Mesenchymal stem cell (in vitro differentiated cells and primary cell): Measurements from ENCODE around the gene EOGT.
A peak's percentile ranks its signal among the peaks of the same experiment; 100 is the strongest.

ENCODE experiments used
- DNase-seq: peaks from one replicate; pipeline ENCODE4 v3.0.0-alpha.2; 2013
- H2AFZ ChIP-seq: one replicate; pipeline ENCODE4 v1.6.1; 2013; ENCODE audit warnings: low read depth, mild to moderate bottlenecking, control low read depth, inconsistent platforms, low read length, moderate library complexity
- H2AK5ac ChIP-seq: 2 replicates; pipeline ENCODE4 v1.6.1; 2013; ENCODE audit warnings: low read length, moderate library complexity, mild to moderate bottlenecking, inconsistent platforms; ENCODE audit not compliant: severe bottlenecking
- H2BK120ac ChIP-seq: one replicate; pipeline ENCODE4 v1.6.1; 2013; ENCODE audit warnings: low read depth, mild to moderate bottlenecking, inconsistent platforms, low read length, moderate library complexity
- H2BK12ac ChIP-seq, 2 experiments: one replicate each; pipeline ENCODE4 v1.6.1; 2013; ENCODE audit warnings: inconsistent platforms in 2 of 2, low read length in 2 of 2, mild to moderate bottlenecking in 2 of 2, moderate library complexity in 2 of 2, control low read depth in 1 of 2
- H2BK15ac ChIP-seq: one replicate; pipeline ENCODE4 v1.6.1; 2013; ENCODE audit warnings: mild to moderate bottlenecking, low read depth, inconsistent platforms; ENCODE audit not compliant: poor library complexity, severe bottlenecking
- H2BK5ac ChIP-seq: 2 replicates; pipeline ENCODE4 v1.6.1; 2013; ENCODE audit warnings: low read depth, mild to moderate bottlenecking, low read length, control low read depth, inconsistent platforms; ENCODE audit not compliant: poor library complexity, severe bottlenecking
- H3K14ac ChIP-seq, 2 experiments: one replicate each; pipeline ENCODE4 v1.6.1; 2013; ENCODE audit warnings: inconsistent platforms in 2 of 2, low read length in 2 of 2, control low read depth in 1 of 2, mild to moderate bottlenecking in 1 of 2, moderate library complexity in 1 of 2
- H3K18ac ChIP-seq, 2 experiments: one replicate each; pipeline ENCODE4 v1.6.1; 2013; ENCODE audit warnings: inconsistent platforms in 2 of 2, low read length in 2 of 2, control low read depth in 1 of 2, low read depth in 1 of 2, mild to moderate bottlenecking in 1 of 2
- H3K23ac ChIP-seq, 2 experiments: one replicate each; pipeline ENCODE4 v1.6.1; 2013; ENCODE audit warnings: inconsistent platforms in 2 of 2, low read length in 2 of 2, mild to moderate bottlenecking in 2 of 2, moderate library complexity in 2 of 2, control low read depth in 1 of 2
- H3K27ac ChIP-seq: 2 replicates; pipeline ENCODE4 v1.5.1; 2013; ENCODE audit warnings: mild to moderate bottlenecking, moderate library complexity, low read length, control low read depth, inconsistent platforms; ENCODE audit not compliant: poor library complexity, severe bottlenecking
- H3K27me3 ChIP-seq, 2 experiments: 2 replicates each; pipeline versions ENCODE4 v1.6.1 to v1.7.0; 2013; ENCODE audit warnings: low read length in 2 of 2, mild to moderate bottlenecking in 2 of 2, moderate library complexity in 2 of 2, control low read depth in 1 of 2, inconsistent platforms in 1 of 2; ENCODE audit not compliant: control insufficient read depth in 1 of 2, insufficient read depth in 1 of 2
- H3K36me3 ChIP-seq, 2 experiments: 2 replicates each; pipeline versions ENCODE4 v1.6.1 to v1.7.0; 2013; ENCODE audit warnings: low read length in 2 of 2, control low read depth in 1 of 2, inconsistent platforms in 1 of 2, low read depth in 1 of 2, mild to moderate bottlenecking in 1 of 2; ENCODE audit not compliant: insufficient read depth in 2 of 2, control insufficient read depth in 1 of 2
- H3K4ac ChIP-seq, 2 experiments: one replicate each; pipeline ENCODE4 v1.6.1; 2013; ENCODE audit warnings: inconsistent platforms in 2 of 2, low read length in 2 of 2, mild to moderate bottlenecking in 2 of 2, moderate library complexity in 2 of 2, control low read depth in 1 of 2, low read depth in 1 of 2
- H3K4me1 ChIP-seq: 2 replicates; pipeline ENCODE4 v1.6.1; 2013; ENCODE audit warnings: low read depth, low read length, control low read depth; ENCODE audit not compliant: control insufficient read depth, insufficient read depth
- H3K4me2 ChIP-seq: 2 replicates; pipeline ENCODE4 v1.6.1; 2013; ENCODE audit warnings: low read length, mild to moderate bottlenecking, inconsistent platforms; ENCODE audit not compliant: poor library complexity, severe bottlenecking
- H3K4me3 ChIP-seq, 2 experiments: 2 replicates each; pipeline versions ENCODE4 v1.5.1 to v1.7.0; 2013; ENCODE audit warnings: low read length in 2 of 2, mild to moderate bottlenecking in 2 of 2, control low read depth in 1 of 2, low read depth in 1 of 2; ENCODE audit not compliant: insufficient read depth in 1 of 2
- H3K79me1 ChIP-seq: replicated peaks from 2 replicates; pipeline ENCODE4 v1.6.1; 2013; ENCODE audit warnings: mild to moderate bottlenecking, control low read depth, low read length, inconsistent platforms; ENCODE audit not compliant: poor library complexity, severe bottlenecking
- H3K9ac ChIP-seq: 2 replicates; pipeline ENCODE4 v1.7.0; 2013; ENCODE audit warnings: mild to moderate bottlenecking, low read length, moderate library complexity
- H3K9me3 ChIP-seq: 2 replicates; pipeline ENCODE4 v1.7.0; 2013; ENCODE audit warnings: mild to moderate bottlenecking, low read length; ENCODE audit not compliant: control insufficient read depth
- H4K8ac ChIP-seq: one replicate; pipeline ENCODE4 v1.6.1; 2013; ENCODE audit warnings: inconsistent platforms, mild to moderate bottlenecking, low read length, moderate library complexity
- H4K91ac ChIP-seq: one replicate; pipeline ENCODE4 v1.6.1; 2013; ENCODE audit warnings: mild to moderate bottlenecking, low read length, inconsistent platforms
- WGBS: methylation state at CpG from one replicate; pipeline ENCODE4 v1.1.7; 2013; ENCODE audit warnings: mixed read lengths; 5-methylcytosine and 5-hydroxymethylcytosine counted together

Gene EOGT

GRCh38 chr3:69014022-69014580 lies 617 bp upstream of the EOGT start:
- H3K79me1 ChIP-seq, result peaks cover 6% of the 10 kb centered on the region
- H2BK12ac ChIP-seq, result peak overlapping the region; percentile 7 to 75
- no peak overlapping the region for H2AK5ac ChIP-seq
- H2BK120ac ChIP-seq, result no peak overlapping the region
- WGBS, result 11% methylated on average over 7 of the region's 11 CpGs
- peak overlapping the region; percentile 94 for H3K27ac ChIP-seq
- peak overlapping the region; percentile 99 for H2AFZ ChIP-seq
- H3K4me1 ChIP-seq, result peaks cover 12% of the 10 kb centered on the region
- peak overlapping the region; percentile 29 for H4K8ac ChIP-seq
- H3K9ac ChIP-seq, result peak overlapping the region; percentile 94
- H3K27me3 ChIP-seq, result no peaks in the 10 kb centered on the region
- no peak overlapping the region for H3K4ac ChIP-seq
- DNase-seq, result no peak
- no peak overlapping the region for H2BK15ac ChIP-seq
- H3K18ac ChIP-seq, result peak overlapping the region in 1 of 2 experiments; percentile 98
- peak overlapping the region in 1 of 2 experiments; percentile 78 for H3K14ac ChIP-seq
- H3K4me2 ChIP-seq, result peak overlapping the region; percentile 97
- no peaks in the 10 kb centered on the region for H3K9me3 ChIP-seq
- no peak overlapping the region for H4K91ac ChIP-seq
- peak overlapping the region; percentile 82 for H3K4me3 ChIP-seq
- no peak overlapping the region for H3K23ac ChIP-seq
- peak overlapping the region; percentile 33 for H2BK5ac ChIP-seq
- H3K36me3 ChIP-seq, result peaks cover 0 to 52% of the 10 kb centered on the region in 2 experiments

GRCh38 chr3:69012800-69013252 lies 658 bp downstream of the EOGT start:
- H3K4ac ChIP-seq, result peak overlapping the region in 1 of 2 experiments; percentile 46

GRCh38 chr3:69012100-69012799 lies 1.2 kb downstream of the EOGT start:
- Histone ChIP-seq H3K18ac (peak overlapping the region; percentile 25 to 39), H3K4me2 (peak overlapping the region; percentile 97), H3K27ac (peak overlapping the region; percentile 78), H2BK12ac (no peak overlapping the region), H3K27me3 (no peaks in the 10 kb centered on the region), H4K91ac (peak overlapping the region; percentile 9), H3K9ac (peak overlapping the region; percentile 94), H3K9me3 (no peaks in the 10 kb centered on the region), H2BK120ac (no peak overlapping the region), H2BK15ac (peak overlapping the region; percentile 36), H2AK5ac (peak overlapping the region; percentile 78), H3K4me3 (peak overlapping the region; percentile 82), H2BK5ac (no peak overlapping the region), H3K4me1 (peaks cover 14% of the 10 kb centered on the region), H3K79me1 (peaks cover 10% of the 10 kb centered on the region), H2AFZ (peak overlapping the region; percentile 20), H3K4ac (peak overlapping the region in 1 of 2 experiments; percentile 5), H3K23ac (no peak overlapping the region), H3K14ac (no peak overlapping the region), H4K8ac (peak overlapping the region; percentile 47), H3K36me3 (peaks cover 2 to 51% of the 10 kb centered on the region in 2 experiments)
- peak; percentile 17 for DNase-seq
- WGBS, result 72% methylated on average over 18 of the region's 22 CpGs

More at GRCh38 chr3:69012800-69013252, 658 bp downstream of the EOGT start:
- peak overlapping the region; percentile 39 to 46 for H3K18ac ChIP-seq
- peak overlapping the region; percentile 78 for H3K27ac ChIP-seq
- H2BK12ac ChIP-seq, result no peak overlapping the region
- H4K91ac ChIP-seq, result peak overlapping the region; percentile 9
- H3K4me3 ChIP-seq, result peak overlapping the region; percentile 82
- H3K79me1 ChIP-seq, result peaks cover 10% of the 10 kb centered on the region
- peak overlapping the region; percentile 78 for H2AK5ac ChIP-seq
- WGBS, result 11% methylated on average over 32 of the region's 36 CpGs
- H2BK5ac ChIP-seq, result peak overlapping the region; percentile 99
- H3K9ac ChIP-seq, result peak overlapping the region; percentile 94
- H2BK120ac ChIP-seq, result peak overlapping the region; percentile 95
- peaks cover 0 to 52% of the 10 kb centered on the region in 2 experiments for H3K36me3 ChIP-seq
- no peak overlapping the region for H3K23ac ChIP-seq
- peak; percentile 65 for DNase-seq
- peaks cover 14% of the 10 kb centered on the region for H3K4me1 ChIP-seq
- peak overlapping the region; percentile 48 for H4K8ac ChIP-seq
- H3K27me3 ChIP-seq, result no peaks in the 10 kb centered on the region
- H2BK15ac ChIP-seq, result peak overlapping the region; percentile 100
- peak overlapping the region; percentile 99 for H2AFZ ChIP-seq
- H3K4me2 ChIP-seq, result peak overlapping the region; percentile 97
- H3K14ac ChIP-seq, result no peak overlapping the region
- H3K9me3 ChIP-seq, result no peaks in the 10 kb centered on the region

GRCh38 chr3:69011096-69011730 lies 2.3 kb downstream of the EOGT start:
- Histone ChIP-seq H3K4me2 (no peak overlapping the region), H3K9ac (peak overlapping the region; percentile 94), H3K79me1 (peaks cover 17% of the 10 kb centered on the region), H3K9me3 (no peaks in the 10 kb centered on the region), H3K27me3 (no peaks in the 10 kb centered on the region), H3K27ac (peak overlapping the region; percentile 29), H3K14ac (no peak overlapping the region), H2BK120ac (no peak overlapping the region), H3K4me1 (peaks cover 12% of the 10 kb centered on the region), H3K4me3 (peak overlapping the region in 1 of 2 experiments; percentile 82), H2BK5ac (no peak overlapping the region), H4K8ac (no peak overlapping the region), H3K36me3 (peaks cover 4 to 51% of the 10 kb centered on the region in 2 experiments), H3K18ac (no peak overlapping the region), H3K23ac (no peak overlapping the region), H2AK5ac (peak overlapping the region; percentile 70), H4K91ac (no peak overlapping the region), H3K4ac (no peak overlapping the region), H2AFZ (no peak overlapping the region), H2BK15ac (no peak overlapping the region), H2BK12ac (no peak overlapping the region)
- peak; percentile 55 for DNase-seq
- WGBS, result 93% methylated on average over 7 of the region's 8 CpGs
